Dermis blood vessel endothelial cell (primary cell): ENCODE results near the gene FGF22. TPM values are rescaled to one million over a fixed set of nuclear protein-coding genes. Genes with fewer than 3 reads are reported as not detected.
"Not testable (repeated sequence)": the region's sequence is repeated elsewhere in the genome, so short reads cannot be mapped to it uniquely, and the experiment has no call there.

Experiments
- DNase-seq: peaks from one replicate; pipeline ENCODE4 v3.0.0; 2010
- total RNA-seq: library from RNA; depleted of rRNA; stranded (reverse); fragments of >200 nt; gene quantifications from 2 replicates; pipeline ENCODE4 v1.2.3, GENCODE V29; 2014

FGF22 gene
- total RNA-seq, 1 donor from 2014 or later, result not detected

GRCh38 chr19:607301-608154 lies 32.2 kb upstream of the FGF22 start:
- DNase-seq, result no peak

GRCh38 chr19:608155-609003 lies 31.3 kb upstream of the FGF22 start:
- DNase-seq, result no peak

- DNase-seq, result peak; percentile 47
Observed at GRCh38 chr19:609004-609346, 30.7 kb upstream of the FGF22 start.

GRCh38 chr19:610071-610800 lies 29.4 kb upstream of the FGF22 start:
- DNase-seq, result no peak

GRCh38 chr19:610801-611480 lies 28.7 kb upstream of the FGF22 start:
- peak; percentile 28 for DNase-seq

- DNase-seq, result no peak
Observed at GRCh38 chr19:611481-611868, 28.2 kb upstream of the FGF22 start.

GRCh38 chr19:612941-613340 lies 26.7 kb upstream of the FGF22 start:
- DNase-seq, result no peak

GRCh38 chr19:613732-614567 lies 25.7 kb upstream of the FGF22 start:
- DNase-seq, result no peak

GRCh38 chr19:615619-616018 lies 24.1 kb upstream of the FGF22 start:
- peak; percentile 44 for DNase-seq

- DNase-seq, result no peak
Observed at GRCh38 chr19:616062-616700, 23.5 kb upstream of the FGF22 start.

GRCh38 chr19:616747-617526 lies 22.7 kb upstream of the FGF22 start:
- no peak for DNase-seq

GRCh38 chr19:617551-618246 lies 22.0 kb upstream of the FGF22 start:
- no peak for DNase-seq

GRCh38 chr19:618247-618619 lies 21.4 kb upstream of the FGF22 start:
- DNase-seq, result no peak

GRCh38 chr19:618674-619285 lies 20.9 kb upstream of the FGF22 start:
- DNase-seq, result no peak

GRCh38 chr19:619286-620002 lies 20.2 kb upstream of the FGF22 start:
- DNase-seq, result no peak

GRCh38 chr19:620166-620862 lies 19.4 kb upstream of the FGF22 start:
- no peak for DNase-seq

- not testable (repeated sequence) for DNase-seq
Observed at GRCh38 chr19:621191-621590, 18.5 kb upstream of the FGF22 start.

- DNase-seq, result no peak
Observed at GRCh38 chr19:621819-622218, 17.9 kb upstream of the FGF22 start.
